Measurements from ENCODE around the gene WWOX. TPM values are rescaled to one million over a fixed set of nuclear protein-coding genes. Genes with fewer than 3 reads are reported as not detected.

WWOX gene
- total RNA-seq, 1 donor from 2014 or later, result 28.2 TPM

DNA sequence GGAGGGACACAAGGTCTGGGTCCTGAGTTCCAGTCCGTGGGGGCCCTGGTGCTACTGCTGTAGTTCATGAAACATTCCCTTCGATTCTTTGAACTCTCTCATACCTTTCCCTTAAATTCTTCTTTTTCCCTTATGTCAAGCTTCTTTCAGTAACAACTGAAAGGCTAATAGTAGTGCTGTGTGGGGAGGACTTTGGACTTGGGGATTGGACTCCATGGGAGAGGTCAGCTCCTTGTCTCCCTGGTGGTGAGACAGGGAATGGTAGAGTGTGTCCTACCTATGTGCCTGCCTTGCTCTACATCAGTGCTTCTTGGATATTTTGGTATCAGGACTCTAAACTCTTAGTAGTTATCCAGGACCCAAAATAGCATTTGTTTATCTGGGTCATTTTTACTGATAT, 628.1 kb downstream of the WWOX start:
- Mint-ChIP-seq H3K36me3 (ENCODE audit: unreplicated experiment) (peaks cover 3% of the 10 kb centered on the region), H3K4me1 (ENCODE audit: unreplicated experiment) (no peaks in the 10 kb centered on the region), H3K9me3 (ENCODE audit: unreplicated experiment) (no peaks in the 10 kb centered on the region), H3K4me3 (ENCODE audit: unreplicated experiment) (no peak overlapping the region), H3K27me3 (ENCODE audit: unreplicated experiment) (no peaks in the 10 kb centered on the region), H3K27ac (ENCODE audit: unreplicated experiment) (no peak overlapping the region)
- no peak for DNase-seq (ENCODE audit: extremely low spot score, unreplicated experiment)
- no peak for TF ChIP-seq CTCF (IDR thresholded peaks at IDR 0.05)

- H3K36me3 Mint-ChIP-seq (ENCODE audit: unreplicated experiment), result no peaks in the 10 kb centered on the region
- DNase-seq (ENCODE audit: extremely low spot score, unreplicated experiment), result no peak
- H3K27ac Mint-ChIP-seq (ENCODE audit: unreplicated experiment), result no peak overlapping the region
These were observed 630.2 kb downstream of the WWOX start for GRCh38 chr16:78729687-78730086.

DNA sequence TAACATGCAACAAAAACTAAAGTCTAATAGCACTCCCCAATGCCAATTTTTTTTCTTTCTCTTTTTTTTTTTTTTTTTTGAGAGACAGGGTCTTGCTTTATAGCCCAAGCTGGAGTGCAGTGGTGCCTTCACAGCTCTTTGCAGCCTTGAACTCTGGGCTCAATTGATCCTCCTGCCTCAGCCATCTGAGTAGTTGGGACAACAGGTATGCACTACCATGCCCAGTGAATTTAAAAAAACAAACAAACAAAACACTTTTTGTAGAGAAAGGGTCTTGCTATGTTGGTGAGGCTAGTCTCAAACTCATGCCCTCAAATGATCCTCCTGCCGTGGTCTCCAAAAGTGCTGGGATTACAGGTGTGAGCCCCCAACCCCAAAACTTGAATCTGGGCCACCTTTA, 632.3 kb downstream of the WWOX start:
- Mint-ChIP-seq H3K4me3 (ENCODE audit: unreplicated experiment) (no peak overlapping the region), H3K27ac (ENCODE audit: unreplicated experiment) (no peak overlapping the region), H3K4me1 (ENCODE audit: unreplicated experiment) (no peaks in the 10 kb centered on the region), H3K9me3 (ENCODE audit: unreplicated experiment) (peaks cover 3% of the 10 kb centered on the region), H3K27me3 (ENCODE audit: unreplicated experiment) (no peaks in the 10 kb centered on the region), H3K36me3 (ENCODE audit: unreplicated experiment) (peaks cover 2% of the 10 kb centered on the region)
- no peak for TF ChIP-seq CTCF (IDR thresholded peaks at IDR 0.05)
- DNase-seq (ENCODE audit: extremely low spot score, unreplicated experiment), result no peak

More at GRCh38 chr16:78729687-78730086, 630.2 kb downstream of the WWOX start:
- Mint-ChIP-seq H3K4me1 (ENCODE audit: unreplicated experiment) (no peaks in the 10 kb centered on the region), H3K27me3 (ENCODE audit: unreplicated experiment) (no peaks in the 10 kb centered on the region), H3K9me3 (ENCODE audit: unreplicated experiment) (peaks cover 3% of the 10 kb centered on the region), H3K4me3 (ENCODE audit: unreplicated experiment) (no peak overlapping the region)
- TF ChIP-seq CTCF (IDR thresholded peaks at IDR 0.05), result no peak

DNA sequence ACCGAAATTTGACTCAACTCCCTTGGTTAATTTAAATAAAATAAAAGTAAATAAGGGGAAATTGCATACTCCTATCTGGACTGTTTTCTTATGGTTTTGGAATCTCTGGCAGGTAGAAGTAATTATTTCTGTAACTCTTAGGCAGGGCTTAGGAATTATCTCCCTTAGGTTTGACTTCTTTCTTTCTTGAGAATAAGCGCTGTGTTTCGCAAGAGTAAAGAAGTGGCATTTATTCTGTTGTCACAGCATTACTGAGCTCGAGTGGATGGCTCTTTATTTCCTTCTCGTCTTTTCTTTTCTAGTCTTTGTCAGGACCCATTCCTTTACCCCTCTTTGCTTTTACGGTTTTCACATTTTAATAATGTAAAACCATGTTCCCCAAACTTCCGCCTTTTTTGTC, 633.2 kb downstream of the WWOX start:
- Mint-ChIP-seq H3K4me3 (ENCODE audit: unreplicated experiment) (no peak overlapping the region), H3K9me3 (ENCODE audit: unreplicated experiment) (peaks cover 3% of the 10 kb centered on the region), H3K36me3 (ENCODE audit: unreplicated experiment) (peaks cover 2% of the 10 kb centered on the region), H3K4me1 (ENCODE audit: unreplicated experiment) (no peaks in the 10 kb centered on the region), H3K27me3 (ENCODE audit: unreplicated experiment) (no peaks in the 10 kb centered on the region), H3K27ac (ENCODE audit: unreplicated experiment) (no peak overlapping the region)
- no peak for TF ChIP-seq CTCF (IDR thresholded peaks at IDR 0.05)
- no peak for DNase-seq (ENCODE audit: extremely low spot score, unreplicated experiment)

GRCh38 chr16:78735337-78735736, 635.9 kb downstream of the WWOX start:
- Mint-ChIP-seq H3K36me3 (ENCODE audit: unreplicated experiment) (peaks cover 2% of the 10 kb centered on the region), H3K27ac (ENCODE audit: unreplicated experiment) (no peak overlapping the region), H3K4me1 (ENCODE audit: unreplicated experiment) (no peaks in the 10 kb centered on the region), H3K4me3 (ENCODE audit: unreplicated experiment) (no peak overlapping the region), H3K27me3 (ENCODE audit: unreplicated experiment) (no peaks in the 10 kb centered on the region), H3K9me3 (ENCODE audit: unreplicated experiment) (peaks cover 3% of the 10 kb centered on the region)
- TF ChIP-seq CTCF (IDR thresholded peaks at IDR 0.05), result no peak
- DNase-seq (ENCODE audit: extremely low spot score, unreplicated experiment), result no peak
